ENCODE data around the gene APLP2.

DNA sequence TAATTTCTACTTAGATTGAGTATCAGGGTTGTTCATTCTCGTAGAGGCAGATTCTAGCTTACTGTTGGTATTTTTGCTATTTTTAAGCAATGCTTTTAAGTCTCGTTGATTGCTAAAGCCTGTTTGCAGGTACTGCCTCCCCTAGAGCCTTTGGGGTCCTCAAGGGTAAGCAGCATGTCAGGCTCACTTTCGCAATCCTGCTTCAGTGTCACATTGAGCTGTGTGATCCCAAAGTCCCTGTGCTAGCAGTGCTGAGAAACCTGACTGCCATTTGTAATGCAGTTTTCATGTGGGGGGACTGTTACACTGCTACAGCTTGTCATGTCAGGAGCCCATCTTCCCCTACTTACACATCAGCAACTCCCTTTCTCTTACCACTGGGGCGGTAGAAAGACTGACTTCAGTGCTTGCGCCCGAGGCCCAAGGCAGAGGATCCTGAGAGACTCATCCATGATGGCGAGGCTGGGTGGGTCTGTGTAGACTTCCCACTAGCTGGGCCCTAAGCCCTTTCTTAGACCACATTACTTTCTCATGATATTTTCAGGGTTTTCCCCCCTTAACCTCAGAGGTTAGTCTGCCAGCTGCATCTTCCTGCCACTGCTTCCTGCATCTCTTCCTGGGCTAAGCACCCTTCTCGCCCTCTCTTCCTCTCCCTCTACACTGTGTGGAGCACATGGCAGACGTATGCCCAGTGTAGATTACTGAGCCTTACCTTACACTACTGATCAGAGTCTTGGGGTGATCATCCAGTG is 49.1 kb downstream of the APLP2 start:
- TF ChIP-seq POLR2AphosphoS5 (IDR thresholded peaks at IDR 0.05; ENCODE audit: low read depth, low read length), result no peak
- no peak for TF ChIP-seq ELF1 (CRISPR knock-in tag; IDR thresholded peaks at IDR 0.05)
- TF ChIP-seq, protein P1, sequence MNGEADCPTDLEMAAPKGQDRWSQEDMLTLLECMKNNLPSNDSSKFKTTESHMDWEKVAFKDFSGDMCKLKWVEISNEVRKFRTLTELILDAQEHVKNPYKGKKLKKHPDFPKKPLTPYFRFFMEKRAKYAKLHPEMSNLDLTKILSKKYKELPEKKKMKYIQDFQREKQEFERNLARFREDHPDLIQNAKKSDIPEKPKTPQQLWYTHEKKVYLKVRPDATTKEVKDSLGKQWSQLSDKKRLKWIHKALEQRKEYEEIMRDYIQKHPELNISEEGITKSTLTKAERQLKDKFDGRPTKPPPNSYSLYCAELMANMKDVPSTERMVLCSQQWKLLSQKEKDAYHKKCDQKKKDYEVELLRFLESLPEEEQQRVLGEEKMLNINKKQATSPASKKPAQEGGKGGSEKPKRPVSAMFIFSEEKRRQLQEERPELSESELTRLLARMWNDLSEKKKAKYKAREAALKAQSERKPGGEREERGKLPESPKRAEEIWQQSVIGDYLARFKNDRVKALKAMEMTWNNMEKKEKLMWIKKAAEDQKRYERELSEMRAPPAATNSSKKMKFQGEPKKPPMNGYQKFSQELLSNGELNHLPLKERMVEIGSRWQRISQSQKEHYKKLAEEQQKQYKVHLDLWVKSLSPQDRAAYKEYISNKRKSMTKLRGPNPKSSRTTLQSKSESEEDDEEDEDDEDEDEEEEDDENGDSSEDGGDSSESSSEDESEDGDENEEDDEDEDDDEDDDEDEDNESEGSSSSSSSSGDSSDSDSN (CRISPR knock-in tag; IDR thresholded peaks at IDR 0.05), result no peak
- no peak for TF ChIP-seq ZBTB1 (CRISPR knock-in tag; IDR thresholded peaks at IDR 0.05; ENCODE audit: borderline replicate concordance)
- no peak for TF ChIP-seq ZNF468 (CRISPR knock-in tag; IDR thresholded peaks at IDR 0.05)
- TF ChIP-seq, protein P2, sequence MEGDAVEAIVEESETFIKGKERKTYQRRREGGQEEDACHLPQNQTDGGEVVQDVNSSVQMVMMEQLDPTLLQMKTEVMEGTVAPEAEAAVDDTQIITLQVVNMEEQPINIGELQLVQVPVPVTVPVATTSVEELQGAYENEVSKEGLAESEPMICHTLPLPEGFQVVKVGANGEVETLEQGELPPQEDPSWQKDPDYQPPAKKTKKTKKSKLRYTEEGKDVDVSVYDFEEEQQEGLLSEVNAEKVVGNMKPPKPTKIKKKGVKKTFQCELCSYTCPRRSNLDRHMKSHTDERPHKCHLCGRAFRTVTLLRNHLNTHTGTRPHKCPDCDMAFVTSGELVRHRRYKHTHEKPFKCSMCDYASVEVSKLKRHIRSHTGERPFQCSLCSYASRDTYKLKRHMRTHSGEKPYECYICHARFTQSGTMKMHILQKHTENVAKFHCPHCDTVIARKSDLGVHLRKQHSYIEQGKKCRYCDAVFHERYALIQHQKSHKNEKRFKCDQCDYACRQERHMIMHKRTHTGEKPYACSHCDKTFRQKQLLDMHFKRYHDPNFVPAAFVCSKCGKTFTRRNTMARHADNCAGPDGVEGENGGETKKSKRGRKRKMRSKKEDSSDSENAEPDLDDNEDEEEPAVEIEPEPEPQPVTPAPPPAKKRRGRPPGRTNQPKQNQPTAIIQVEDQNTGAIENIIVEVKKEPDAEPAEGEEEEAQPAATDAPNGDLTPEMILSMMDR (CRISPR knock-in tag; IDR thresholded peaks at IDR 0.05), result no peak
- TF ChIP-seq PTBP1 (IDR thresholded peaks at IDR 0.05; ENCODE audit: low read depth, low read length, poor library complexity, severe bottlenecking), result no peak
- TF ChIP-seq, protein P3, sequence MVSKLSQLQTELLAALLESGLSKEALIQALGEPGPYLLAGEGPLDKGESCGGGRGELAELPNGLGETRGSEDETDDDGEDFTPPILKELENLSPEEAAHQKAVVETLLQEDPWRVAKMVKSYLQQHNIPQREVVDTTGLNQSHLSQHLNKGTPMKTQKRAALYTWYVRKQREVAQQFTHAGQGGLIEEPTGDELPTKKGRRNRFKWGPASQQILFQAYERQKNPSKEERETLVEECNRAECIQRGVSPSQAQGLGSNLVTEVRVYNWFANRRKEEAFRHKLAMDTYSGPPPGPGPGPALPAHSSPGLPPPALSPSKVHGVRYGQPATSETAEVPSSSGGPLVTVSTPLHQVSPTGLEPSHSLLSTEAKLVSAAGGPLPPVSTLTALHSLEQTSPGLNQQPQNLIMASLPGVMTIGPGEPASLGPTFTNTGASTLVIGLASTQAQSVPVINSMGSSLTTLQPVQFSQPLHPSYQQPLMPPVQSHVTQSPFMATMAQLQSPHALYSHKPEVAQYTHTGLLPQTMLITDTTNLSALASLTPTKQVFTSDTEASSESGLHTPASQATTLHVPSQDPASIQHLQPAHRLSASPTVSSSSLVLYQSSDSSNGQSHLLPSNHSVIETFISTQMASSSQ (IDR thresholded peaks at IDR 0.05; ENCODE audit: low read depth), result no peak
- TF ChIP-seq, protein P3 (CRISPR knock-in tag; IDR thresholded peaks at IDR 0.05; ENCODE audit: borderline replicate concordance), result no peak; the same call in 1 of the 2 replicates
- TF ChIP-seq, protein P4, sequence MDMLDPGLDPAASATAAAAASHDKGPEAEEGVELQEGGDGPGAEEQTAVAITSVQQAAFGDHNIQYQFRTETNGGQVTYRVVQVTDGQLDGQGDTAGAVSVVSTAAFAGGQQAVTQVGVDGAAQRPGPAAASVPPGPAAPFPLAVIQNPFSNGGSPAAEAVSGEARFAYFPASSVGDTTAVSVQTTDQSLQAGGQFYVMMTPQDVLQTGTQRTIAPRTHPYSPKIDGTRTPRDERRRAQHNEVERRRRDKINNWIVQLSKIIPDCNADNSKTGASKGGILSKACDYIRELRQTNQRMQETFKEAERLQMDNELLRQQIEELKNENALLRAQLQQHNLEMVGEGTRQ (IDR thresholded peaks at IDR 0.05; ENCODE audit: low read depth, low read length), result no peak
- TF ChIP-seq, protein P4 (CRISPR knock-in tag; IDR thresholded peaks at IDR 0.05; ENCODE audit: borderline replicate concordance), result no peak
- TF ChIP-seq RBM39 (IDR thresholded peaks at IDR 0.05; ENCODE audit: low read depth, low read length, poor library complexity, severe bottlenecking), result no peak
- no peak for TF ChIP-seq ZNF550 (CRISPR knock-in tag; IDR thresholded peaks at IDR 0.05; ENCODE audit: borderline replicate concordance)
- TF ChIP-seq ZMYM4 (CRISPR knock-in tag; IDR thresholded peaks at IDR 0.05), result no peak

Data from HepG2 (cell line).